Psoas muscle (tissue), 8 donors: ENCODE measurements around the gene STEAP2. TPM values are rescaled to one million over a fixed set of nuclear protein-coding genes. Genes with fewer than 3 reads are reported as not detected.

ENCODE experiments used
- ATAC-seq, 4 donors: fragments of 200-7000 bp; cut with Tn5 transposase; one replicate each; pipeline ENCODE4 v1.9.1; 2020; ENCODE audit warnings: moderate library complexity in 3 of 4, mild to moderate bottlenecking in 2 of 4
- DNase-seq, 2 donors: peaks; one replicate each; pipeline ENCODE4 v3.0.0-alpha.2; 2020
- H3K27ac ChIP-seq: fragments of 200-600 bp; one replicate; pipeline ENCODE4 v1.8.0; 2022
- H3K27me3 ChIP-seq, 3 donors: fragments of 200-600 bp in 1 of 3; one replicate each; pipeline versions ENCODE4 v1.6.1 to v1.8.0; 2013 to 2022; ENCODE audit warnings: low read length in 2 of 3, mild to moderate bottlenecking in 2 of 3, moderate library complexity in 1 of 3; ENCODE audit not compliant: insufficient read depth in 3 of 3
- H3K36me3 ChIP-seq, 2 donors: fragments of 200-600 bp in 1 of 2; one replicate each; pipeline versions ENCODE4 v1.6.1 to v1.8.0; 2013 to 2022; ENCODE audit warnings: low read depth in 1 of 2, mild to moderate bottlenecking in 1 of 2, moderate library complexity in 1 of 2; ENCODE audit not compliant: insufficient read depth in 1 of 2
- H3K4me1 ChIP-seq: fragments of 200-600 bp; one replicate; pipeline ENCODE4 v1.8.0; 2022
- H3K4me3 ChIP-seq: fragments of 200-600 bp; one replicate; pipeline ENCODE4 v1.8.0; 2022; ENCODE audit warnings: mild to moderate bottlenecking
- H3K9me3 ChIP-seq: fragments of 200-600 bp; one replicate; pipeline ENCODE4 v1.8.0; 2022
- WGBS, 3 donors: extraction: QIAGEN DNeasy Blood & Tissue Kit; methylation state at CpG; one replicate each; pipeline versions ENCODE4 v1.1.6 to v1.1.7; 2013; 5-methylcytosine and 5-hydroxymethylcytosine counted together
- intact Hi-C, 2 donors: fragments of 100-400 bp; cut with DNase I; formaldehyde crosslinking; loops; one replicate each; pipeline versions ENCODE4 v1.11.0 to v1.14.2; 2022
- long read RNA-seq, 2 donors: library from polyadenylated mRNA; unstranded; transcript quantifications; one replicate each; pipeline ENCODE4 v2.0.0, GENCODE V29; 2021
- polyA plus RNA-seq, 3 donors: library from polyadenylated mRNA; stranded (reverse); fragments of 200-250 nt; gene quantifications; one replicate each; pipeline ENCODE4 v1.2.3, GENCODE V29; 2013
- total RNA-seq, 4 donors: library from RNA; stranded (reverse); fragmentation: NEBNext Ultra II Directional in 2 of 4; extraction: Animal tissue kit (Norgen Biotek cat#: 25700) in 2 of 4; gene quantifications; one replicate each; pipeline versions ENCODE4 v1.2.1 to v1.2.4, GENCODE V29; 2021 to 2023
- TF ChIP-seq, protein P1 (sequence below): fragments of 200-600 bp; IDR thresholded peaks from one replicate; pipeline ENCODE4 v1.8.0; 2022; ENCODE audit warnings: antibody characterized with exemption
- donor health status: healthy with polysubstance abuse.
- donor health status: DM: no; HTN: no; CAD: no; lungs with moderate emphysema.
- donor health status: Bipolar disorder and iron deficiency.
- donor health status: healthy.
- donor health status: DM: yes; HTN: yes; CAD: no.
- donor health status: DM: no; HTN: no; CAD: no.
- donor health status: DM: no; HTN: no; CAD: no.
- donor health status: DM: yes; HTN: yes; CAD: no.

The STEAP2 gene
- 1 to 10 TPM; 1.4 to 3.7 (median 1.6) TPM for total RNA-seq
- under 1 TPM; 0.32 to 0.55 (median 0.33) TPM for polyA plus RNA-seq
- long read RNA-seq, donor 1: 0 reads
- long read RNA-seq, donor 2: 0 reads

DNA sequence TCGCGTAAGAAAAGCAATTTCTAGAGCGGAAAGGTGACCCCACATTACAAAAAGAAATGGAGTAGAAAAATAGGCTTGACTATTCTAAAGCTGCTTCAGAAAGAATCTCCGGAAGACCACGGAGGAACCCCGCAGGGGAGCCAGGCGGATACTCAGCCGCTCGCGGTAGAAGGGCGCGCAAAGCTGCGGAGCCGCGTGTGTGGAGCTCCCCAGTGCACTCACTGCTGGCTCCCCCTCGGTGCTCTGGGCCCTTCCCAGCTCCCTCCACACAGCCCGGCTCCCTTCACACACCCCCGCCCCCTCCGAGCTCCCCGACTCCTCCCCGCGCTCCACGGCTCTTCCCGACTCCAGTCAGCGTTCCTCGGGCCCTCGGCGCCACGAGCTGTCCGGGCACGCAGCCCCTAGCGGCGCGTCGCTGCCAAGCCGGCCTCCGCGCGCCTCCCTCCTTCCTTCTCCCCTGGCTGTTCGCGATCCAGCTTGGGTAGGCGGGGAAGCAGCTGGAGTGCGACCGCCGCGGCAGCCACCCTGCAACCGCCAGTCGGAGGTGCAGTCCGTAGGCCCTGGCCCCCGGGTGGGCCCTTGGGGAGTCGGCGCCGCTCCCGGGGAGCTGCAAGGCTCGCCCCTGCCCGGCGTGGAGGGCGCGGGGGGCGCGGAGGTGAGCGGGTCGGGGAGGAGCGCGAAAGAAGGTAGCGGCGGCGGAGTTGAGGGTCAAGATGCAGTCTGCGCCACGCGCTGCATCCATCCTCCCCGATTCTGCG, at the start of gene STEAP2:
Gene STEAP2 (plus strand): TSS at position 350 of the 758 bp plus-strand sequence. CDS start 13,343 bp downstream, outside the sequence.
- Histone ChIP-seq H3K4me1 (no peaks in the 10 kb centered on the region), H3K9me3 (no peaks in the 10 kb centered on the region), H3K27ac (peak within 1 kb of the TSS; percentile 48), H3K4me3 (peak within 1 kb of the TSS; percentile 73), H3K27me3 (peaks cover 0 to 3% (median 0%) of the 10 kb centered on the region in 3 donors), H3K36me3 (no peaks in the 10 kb centered on the region)
- intact Hi-C loops: no loop called here
- TF ChIP-seq, protein P1, sequence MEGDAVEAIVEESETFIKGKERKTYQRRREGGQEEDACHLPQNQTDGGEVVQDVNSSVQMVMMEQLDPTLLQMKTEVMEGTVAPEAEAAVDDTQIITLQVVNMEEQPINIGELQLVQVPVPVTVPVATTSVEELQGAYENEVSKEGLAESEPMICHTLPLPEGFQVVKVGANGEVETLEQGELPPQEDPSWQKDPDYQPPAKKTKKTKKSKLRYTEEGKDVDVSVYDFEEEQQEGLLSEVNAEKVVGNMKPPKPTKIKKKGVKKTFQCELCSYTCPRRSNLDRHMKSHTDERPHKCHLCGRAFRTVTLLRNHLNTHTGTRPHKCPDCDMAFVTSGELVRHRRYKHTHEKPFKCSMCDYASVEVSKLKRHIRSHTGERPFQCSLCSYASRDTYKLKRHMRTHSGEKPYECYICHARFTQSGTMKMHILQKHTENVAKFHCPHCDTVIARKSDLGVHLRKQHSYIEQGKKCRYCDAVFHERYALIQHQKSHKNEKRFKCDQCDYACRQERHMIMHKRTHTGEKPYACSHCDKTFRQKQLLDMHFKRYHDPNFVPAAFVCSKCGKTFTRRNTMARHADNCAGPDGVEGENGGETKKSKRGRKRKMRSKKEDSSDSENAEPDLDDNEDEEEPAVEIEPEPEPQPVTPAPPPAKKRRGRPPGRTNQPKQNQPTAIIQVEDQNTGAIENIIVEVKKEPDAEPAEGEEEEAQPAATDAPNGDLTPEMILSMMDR: peak; percentile 45
- ATAC-seq: peak; percentile 85 to 99 (median 97)
- 1 to 2% (median 1%) methylated on average over 44 to 73 of the region's 73 CpGs for WGBS, 3 donors
- peak; percentile 91 to 93 for DNase-seq

- 90 to 93% (median 90%) methylated on average over 5 of the region's 5 CpGs for WGBS, 3 donors
- peaks cover 0 to 13% of the 10 kb centered on the region in 2 donors for H3K36me3 ChIP-seq
- no peak for ATAC-seq
- intact Hi-C loops: loop anchor here in 1 of 2 donors (10.0 kb wide), 1 partner anchor 101 kb away; no protein-coding TSS in a partner anchor
- H3K4me1 ChIP-seq: no peaks in the 10 kb centered on the region
- TF ChIP-seq, protein P1: no peak
- no peak overlapping the region for H3K27ac ChIP-seq
- peaks cover 0 to 3% (median 0%) of the 10 kb centered on the region in 3 donors for H3K27me3 ChIP-seq
- no peak for DNase-seq
- no peak overlapping the region for H3K4me3 ChIP-seq
- H3K9me3 ChIP-seq: no peaks in the 10 kb centered on the region
These were observed 48.0 kb upstream of the STEAP2 start for GRCh38 chr7:90163534-90163933.

- TF ChIP-seq, protein P1: no peak
- Histone ChIP-seq H3K27ac (no peak overlapping the region), H3K4me3 (no peak overlapping the region), H3K36me3 (peaks cover 0 to 13% of the 10 kb centered on the region in 2 donors), H3K27me3 (peaks cover 0 to 3% (median 2%) of the 10 kb centered on the region in 3 donors), H3K4me1 (no peaks in the 10 kb centered on the region), H3K9me3 (peaks cover 3% of the 10 kb centered on the region)
- intact Hi-C loops: loop anchor here in 1 of 2 donors (10.0 kb wide), 1 partner anchor 99 kb away; no protein-coding TSS in a partner anchor
- WGBS, 3 donors: 79 to 87% (median 80%) methylated on average over 2 of the region's 2 CpGs
- no peak for ATAC-seq
- DNase-seq: no peak
These were observed 45.8 kb upstream of the STEAP2 start for GRCh38 chr7:90165724-90166123.

GRCh38 chr7:90166153-90166552, 45.4 kb upstream of the STEAP2 start:
- ATAC-seq: no peak
- WGBS, 3 donors: 62 to 82% (median 72%) methylated on average over 3 of the region's 3 CpGs

More at GRCh38 chr7:90166153-90166552, 45.4 kb upstream of the STEAP2 start:
- Histone ChIP-seq H3K27me3 (peaks cover 0 to 3% (median 2%) of the 10 kb centered on the region in 3 donors), H3K36me3 (peaks cover 0 to 10% of the 10 kb centered on the region in 2 donors), H3K4me1 (no peaks in the 10 kb centered on the region), H3K4me3 (no peak overlapping the region), H3K9me3 (peaks cover 3% of the 10 kb centered on the region), H3K27ac (no peak overlapping the region)
- TF ChIP-seq, protein P1: no peak
- DNase-seq: no peak
- intact Hi-C loops: loop anchor here in 1 of 2 donors (10.0 kb wide), 1 partner anchor 99 kb away; no protein-coding TSS in a partner anchor
